HG03159 (cell line): ENCODE results near the gene ANXA2R.

Experiments
- ATAC-seq: cut with Tn5 transposase; IDR thresholded peaks from one replicate; pipeline ENCODE4 v1.9.1; 2021; ENCODE audit warnings: mild to moderate bottlenecking, moderate library complexity; ENCODE audit not compliant: unreplicated experiment

Gene ANXA2R

GRCh38 chr5:43001748-43002147 lies 38.4 kb downstream of the ANXA2R start:
- ATAC-seq = no peak

GRCh38 chr5:43000914-43001313 lies 39.2 kb downstream of the ANXA2R start:
- no peak for ATAC-seq

DNA sequence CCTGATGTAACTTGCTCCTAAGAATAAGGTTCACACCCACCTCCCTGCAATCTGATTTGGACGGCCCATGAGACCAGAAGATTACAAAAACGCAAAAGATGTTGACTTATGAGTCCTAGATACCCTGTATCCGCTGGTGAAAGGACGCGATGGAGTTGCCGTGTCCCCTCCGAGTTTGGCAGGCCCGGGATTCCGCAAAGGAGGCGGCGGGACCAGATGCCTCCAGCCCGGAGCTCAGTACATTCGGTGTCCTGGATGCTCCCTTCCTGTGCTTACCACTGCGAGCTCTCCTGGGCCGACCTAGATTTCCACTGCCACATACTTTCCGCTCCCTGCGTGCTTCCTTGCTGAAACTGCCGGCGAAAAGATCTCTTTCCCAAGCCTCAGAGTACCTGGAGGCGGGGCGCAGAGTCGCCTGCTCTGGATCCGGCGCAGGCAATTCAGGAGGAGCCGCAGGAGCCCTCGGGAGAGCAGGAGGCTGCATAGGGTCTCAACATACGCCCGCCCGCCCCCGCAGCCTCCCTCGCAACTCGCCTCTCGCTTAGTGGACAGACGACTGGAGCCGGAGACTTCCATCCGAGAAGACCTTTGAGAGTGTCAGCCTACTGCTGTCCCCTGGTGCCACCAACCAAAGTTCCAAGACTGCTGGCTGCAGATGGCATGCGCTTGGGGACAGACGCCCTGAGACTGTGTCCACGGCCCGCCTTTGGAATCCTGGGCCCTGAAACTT lies 39.8 kb downstream of the ANXA2R start:
- no peak for ATAC-seq

DNA sequence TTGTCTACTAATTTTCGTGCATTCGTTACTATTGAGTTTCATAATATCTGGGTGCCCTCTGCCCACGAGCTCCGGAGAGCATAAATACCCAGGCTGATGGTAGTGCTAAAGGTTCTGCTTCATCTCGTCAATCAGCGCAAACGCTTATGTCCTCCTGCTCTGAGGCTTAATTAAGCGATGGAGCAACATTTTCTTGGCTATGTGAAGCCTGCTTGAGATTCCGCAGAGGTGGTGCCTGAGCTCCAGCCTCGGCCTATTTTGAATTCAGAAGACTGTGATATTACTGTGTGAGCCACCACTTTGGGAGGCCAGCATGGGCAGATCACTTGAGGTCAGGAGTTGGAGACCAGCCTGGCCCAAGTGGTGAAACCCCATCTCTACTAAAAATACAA lies 44.8 kb downstream of the ANXA2R start:
- no peak for ATAC-seq

DNA sequence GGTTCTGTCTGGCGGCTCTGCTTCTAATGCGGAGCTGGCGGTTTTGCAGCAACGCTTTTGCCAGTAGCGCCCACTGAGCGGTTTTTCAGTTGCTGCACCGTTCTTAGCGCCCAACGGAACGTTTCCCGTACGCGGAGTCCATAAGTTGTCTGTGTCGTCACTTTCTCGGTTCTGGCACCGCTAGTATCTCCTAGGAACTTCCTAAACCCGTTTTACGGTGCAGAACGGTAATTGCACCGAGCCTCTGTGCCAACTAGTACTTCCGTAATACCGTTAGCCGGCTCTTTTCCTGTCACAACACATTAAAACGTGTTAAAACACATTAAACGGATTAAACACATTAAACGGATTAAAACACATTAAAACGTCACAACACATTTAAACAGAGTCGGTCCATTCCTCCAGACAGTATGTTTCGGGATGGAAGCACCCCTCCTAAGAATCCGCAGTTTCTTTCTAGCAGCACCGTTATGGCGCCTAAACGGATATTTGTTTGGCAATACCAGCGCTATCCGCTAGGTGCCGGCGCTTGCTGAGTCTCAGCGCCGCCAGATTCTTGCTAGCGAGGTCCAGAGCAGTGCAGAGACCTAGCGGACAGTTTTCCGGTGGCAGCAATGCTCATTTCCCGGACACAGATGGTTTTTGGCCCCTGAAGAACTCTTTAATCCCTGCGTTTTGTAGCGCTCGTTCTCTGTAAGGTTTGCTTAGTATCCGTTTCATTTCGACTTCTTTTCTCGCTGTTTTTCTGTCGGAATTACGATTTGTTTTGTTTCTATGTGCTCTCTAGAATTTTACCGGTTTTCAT lies 45.4 kb downstream of the ANXA2R start:
- peak; percentile 48 for ATAC-seq

DNA sequence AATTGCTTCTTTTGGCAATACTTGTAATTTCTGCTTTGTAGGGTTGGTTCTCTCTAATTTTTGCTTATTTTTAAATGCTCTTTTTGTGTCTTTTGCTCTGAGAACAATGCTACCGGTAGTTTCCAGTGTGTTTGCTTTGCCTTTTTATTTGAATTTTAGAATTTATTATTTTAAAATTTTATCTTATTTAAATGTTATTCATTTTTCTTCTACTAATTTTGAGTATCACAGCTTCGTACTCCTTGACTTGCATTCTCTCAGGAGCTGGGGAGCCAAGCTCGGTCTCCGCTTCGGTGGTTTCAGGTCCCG lies 45.9 kb downstream of the ANXA2R start:
- ATAC-seq = no peak

- ATAC-seq = peak; percentile 6
These were observed 46.4 kb downstream of the ANXA2R start for GRCh38 chr5:42993516-42994245.

DNA sequence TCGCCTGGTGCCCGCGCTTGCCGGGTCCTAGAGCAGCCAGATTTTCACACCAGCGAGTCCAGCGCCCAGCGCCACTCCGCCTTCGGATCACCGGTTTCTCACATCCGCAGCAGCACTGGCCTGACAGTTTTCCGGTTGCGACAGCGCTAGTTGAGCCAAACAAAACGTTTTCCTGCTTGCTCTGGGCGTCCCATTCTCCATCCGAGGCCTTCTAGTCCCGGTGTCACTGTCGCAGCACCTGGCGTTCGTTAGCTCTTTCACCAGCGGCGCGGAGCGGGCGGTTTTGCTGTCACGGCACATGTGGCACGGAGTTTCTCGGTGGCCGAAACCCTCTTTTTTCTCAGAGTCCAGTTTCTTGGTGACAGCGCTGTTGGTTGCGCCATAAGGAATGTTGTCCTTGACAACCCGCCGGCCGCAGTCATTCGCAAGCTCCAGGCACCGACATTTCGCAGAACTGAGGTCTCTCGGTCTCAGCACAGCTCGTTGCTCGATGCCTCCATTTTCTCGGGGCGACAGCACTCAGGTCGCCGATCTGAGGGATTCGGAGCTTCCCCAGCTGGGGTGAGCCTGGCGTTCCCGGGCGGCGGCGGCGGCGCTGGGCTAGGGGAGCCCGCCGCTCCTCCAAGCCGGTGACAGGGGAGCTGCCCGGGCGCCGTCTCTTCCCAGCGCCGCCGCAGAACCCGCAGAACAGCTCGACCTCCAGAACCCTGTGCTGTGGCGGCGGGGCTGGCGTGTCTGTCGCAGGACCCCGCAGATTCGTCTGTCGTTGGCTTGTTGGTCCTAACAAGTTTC lies 47.8 kb downstream of the ANXA2R start:
- ATAC-seq = peak; percentile 34

DNA sequence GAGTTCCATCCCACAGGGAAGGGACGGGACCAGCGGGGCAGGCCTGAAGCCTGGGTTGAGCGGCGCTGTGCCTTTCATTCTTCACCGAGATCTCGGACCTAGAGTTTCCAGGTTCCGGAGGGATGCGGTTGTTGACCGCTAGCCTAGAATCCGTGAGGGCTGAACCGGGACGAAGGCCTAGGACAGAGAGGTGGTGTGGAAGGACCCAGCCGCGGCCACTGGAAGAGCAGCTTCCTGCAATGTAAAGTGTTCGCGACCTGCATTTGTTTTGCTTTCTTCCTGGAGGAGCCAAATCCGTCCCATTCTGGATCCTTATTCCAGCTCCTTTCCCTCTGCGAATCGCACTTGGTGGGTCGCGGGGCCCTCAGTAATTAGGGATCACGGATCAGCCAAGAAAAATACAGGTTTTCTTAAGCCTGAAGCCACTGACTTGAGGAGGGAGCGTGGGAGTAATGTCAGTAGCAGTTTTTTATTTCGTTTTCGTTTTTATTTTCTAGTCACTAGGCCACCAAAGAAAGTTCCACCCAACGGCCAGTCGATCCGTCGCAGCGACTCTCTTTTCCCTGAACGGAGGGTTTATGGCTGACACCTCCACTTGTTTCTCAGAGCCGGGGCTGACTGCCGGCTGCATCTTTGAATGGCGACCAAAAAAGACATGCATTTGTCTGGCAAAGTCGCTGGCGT lies 48.6 kb downstream of the ANXA2R start:
- ATAC-seq = peak; percentile 21

DNA sequence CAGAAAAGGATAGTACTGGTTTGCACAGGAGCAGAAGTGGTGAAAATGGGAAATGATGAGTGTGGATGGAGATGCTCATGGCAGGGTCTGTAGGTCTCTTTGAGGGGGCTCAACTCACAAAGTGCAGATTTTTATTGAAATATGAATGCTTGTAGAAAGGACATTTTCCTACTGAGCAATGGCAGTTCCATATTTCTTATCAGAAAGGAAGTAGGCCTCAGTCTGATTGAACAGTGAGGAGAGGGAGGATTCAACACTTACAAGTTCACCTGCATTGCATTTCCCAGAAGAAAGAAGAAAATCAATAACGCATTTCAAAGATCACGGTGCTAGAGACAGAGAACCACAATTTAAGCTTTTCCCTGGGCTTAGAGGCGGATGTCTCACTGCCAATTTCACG lies 49.2 kb downstream of the ANXA2R start:
- ATAC-seq = no peak
